ENCODE results near the gene NAALADL1.

Gene NAALADL1

GRCh38 chr11:65083134-65083833, 24.9 kb upstream of the NAALADL1 start:
- DNase-seq (ENCODE audit: low spot score) = no peak

GRCh38 chr11:65078786-65079342, 20.5 kb upstream of the NAALADL1 start:
- DNase-seq (ENCODE audit: low spot score) = no peak

- DNase-seq (ENCODE audit: low spot score) = peak; percentile 79
Observed at GRCh38 chr11:65078151-65078550, 19.8 kb upstream of the NAALADL1 start.

- peak; percentile 54 for DNase-seq (ENCODE audit: low spot score)
Observed at GRCh38 chr11:65077451-65077850, 19.1 kb upstream of the NAALADL1 start.

- DNase-seq (ENCODE audit: low spot score) = no peak
Observed at GRCh38 chr11:65072631-65072966, 14.2 kb upstream of the NAALADL1 start.

GRCh38 chr11:65071907-65072630, 13.7 kb upstream of the NAALADL1 start:
- DNase-seq (ENCODE audit: low spot score) = peak; percentile 39

- no peak for DNase-seq (ENCODE audit: low spot score)
Observed at GRCh38 chr11:65069217-65069616, 10.9 kb upstream of the NAALADL1 start.

- DNase-seq (ENCODE audit: low spot score) = no peak
Observed at GRCh38 chr11:65067446-65067845, 9.1 kb upstream of the NAALADL1 start.

- DNase-seq (ENCODE audit: low spot score) = no peak
Observed at GRCh38 chr11:65066805-65067291, 8.5 kb upstream of the NAALADL1 start.

GRCh38 chr11:65066315-65066714, 8.0 kb upstream of the NAALADL1 start:
- DNase-seq (ENCODE audit: low spot score) = no peak

GRCh38 chr11:65065851-65066250, 7.5 kb upstream of the NAALADL1 start:
- no peak for DNase-seq (ENCODE audit: low spot score)

GRCh38 chr11:65064847-65065240, 6.5 kb upstream of the NAALADL1 start:
- no peak for DNase-seq (ENCODE audit: low spot score)

GRCh38 chr11:65063532-65063931, 5.2 kb upstream of the NAALADL1 start:
- DNase-seq (ENCODE audit: low spot score) = no peak

GRCh38 chr11:65060913-65061408, 2.6 kb upstream of the NAALADL1 start:
- no peak for DNase-seq (ENCODE audit: low spot score)

GRCh38 chr11:65059959-65060824, 1.8 kb upstream of the NAALADL1 start:
- DNase-seq (ENCODE audit: low spot score) = no peak

GRCh38 chr11:65059523-65059922, 1.2 kb upstream of the NAALADL1 start:
- no peak for DNase-seq (ENCODE audit: low spot score)

GRCh38 chr11:65058012-65058411, 341 bp downstream of the NAALADL1 start:
- no peak for DNase-seq (ENCODE audit: low spot score)

- no peak for DNase-seq (ENCODE audit: low spot score)
Observed at GRCh38 chr11:65057526-65057925, 827 bp downstream of the NAALADL1 start.

GRCh38 chr11:65056999-65057398, 1.4 kb downstream of the NAALADL1 start:
- DNase-seq (ENCODE audit: low spot score) = no peak

GRCh38 chr11:65055538-65055937, 2.8 kb downstream of the NAALADL1 start:
- DNase-seq (ENCODE audit: low spot score) = no peak

GRCh38 chr11:65053827-65054508, 4.4 kb downstream of the NAALADL1 start:
- no peak for DNase-seq (ENCODE audit: low spot score)

All from NAMALWA (cell line).